B cell (primary cell): ENCODE data around the gene THSD4. TPM values are rescaled to one million over a fixed set of nuclear protein-coding genes. Genes with fewer than 3 reads are reported as not detected.

ENCODE experiments used
- ATAC-seq: fragments of 200-7000 bp; cut with Tn5 transposase; one replicate; pipeline ENCODE4 v1.10.0; 2021; ENCODE audit warnings: low read depth, mild to moderate bottlenecking, moderate number of reproducible peaks, moderate library complexity
- CTCF ChIA-PET: fragments of 350-600 bp; sonication (Branson Sonifier 250); formaldehyde crosslinking; loops from one replicate; lab custom pipeline; 2021; ENCODE audit warnings: antibody characterized with exemption, inconsistent platforms; lab: Charles Lee
- POLR2A ChIA-PET: fragments of 350-600 bp; sonication (Branson Sonifier 250); formaldehyde crosslinking; loops from one replicate; lab custom pipeline; 2021; ENCODE audit warnings: antibody characterized with exemption; lab: Charles Lee
- DNase-seq: peaks from one replicate; pipeline ENCODE4 v3.0.0; 2013
- H2AFZ ChIP-seq: 2 replicates; pipeline ENCODE4 v1.6.1; 2012; ENCODE audit warnings: mild to moderate bottlenecking, low read depth, low read length; ENCODE audit not compliant: insufficient read depth, poor library complexity, severe bottlenecking
- H3K27ac ChIP-seq, 2 donors: 1 replicate in 1 of 2; 2 replicates in 1 of 2; pipeline ENCODE4 v1.5.1; 2012 to 2013; ENCODE audit warnings: low read length in 2 of 2, mild to moderate bottlenecking in 2 of 2, moderate library complexity in 1 of 2
- H3K27me3 ChIP-seq, 4 experiments: fragments of 200-600 bp in 1 of 4; sonication (generic) in 1 of 4; replicated peaks in 1 of 4; 1 replicate in 2 of 4; 2 replicates in 2 of 4; pipeline versions ENCODE4 v1.6.1 to v1.7.0; 2013 to 2016; ENCODE audit warnings: low read length in 3 of 4, mild to moderate bottlenecking in 2 of 4, mixed read lengths in 1 of 4, moderate library complexity in 1 of 4; ENCODE audit not compliant: insufficient read depth in 4 of 4, control insufficient read depth in 3 of 4; ENCODE audit errors: control extremely low read depth in 1 of 4
- H3K36me3 ChIP-seq, 2 experiments: replicated peaks in 1 of 2; 1 replicate in 1 of 2; 2 replicates in 1 of 2; pipeline versions ENCODE4 v1.6.1 to v1.7.1; 2013; ENCODE audit warnings: low read length in 1 of 2; ENCODE audit not compliant: insufficient read depth in 2 of 2, control insufficient read depth in 1 of 2; ENCODE audit errors: control extremely low read depth in 1 of 2, extremely low read depth in 1 of 2
- H3K4me1 ChIP-seq, 2 donors: fragments of 200-600 bp in 1 of 2; sonication (generic) in 1 of 2; 1 replicate in 1 of 2; 2 replicates in 1 of 2; pipeline versions ENCODE4 v1.5.1 to v1.6.1; 2013 to 2017; ENCODE audit warnings: low read length in 2 of 2; ENCODE audit not compliant: control insufficient read depth in 2 of 2, insufficient read depth in 2 of 2
- H3K4me2 ChIP-seq: replicated peaks from 2 replicates; pipeline ENCODE3; 2012; ENCODE audit warnings: mild to moderate bottlenecking, low read depth, low read length; ENCODE audit not compliant: poor library complexity, severe bottlenecking
- H3K4me3 ChIP-seq, 5 experiments: fragments of 200-600 bp in 1 of 5; sonication (generic) in 1 of 5; 1 replicate in 3 of 5; 2 replicates in 2 of 5; pipeline versions ENCODE4 v1.5.1 to v1.7.0; 2011 to 2016; ENCODE audit warnings: low read length in 4 of 5, mild to moderate bottlenecking in 4 of 5, low read depth in 2 of 5, control low read depth in 1 of 5, moderate library complexity in 1 of 5; ENCODE audit not compliant: insufficient read depth in 1 of 5; ENCODE audit errors: control extremely low read depth in 1 of 5, extremely low read depth in 1 of 5
- H3K79me2 ChIP-seq: fragments of 200-600 bp; sonication (generic); one replicate; pipeline ENCODE4 v1.6.0; 2016; ENCODE audit warnings: low read length; ENCODE audit not compliant: control insufficient read depth, insufficient read depth
- H3K9ac ChIP-seq: fragments of 200-600 bp; sonication (generic); 2 replicates; pipeline ENCODE4 v1.6.1; 2017; ENCODE audit warnings: mild to moderate bottlenecking, low read length, moderate library complexity
- H3K9me3 ChIP-seq, 3 donors: one replicate each; pipeline versions ENCODE4 v1.6.1 to v1.7.1; 2013; ENCODE audit warnings: low read length in 2 of 3; ENCODE audit not compliant: control insufficient read depth in 2 of 3, insufficient read depth in 1 of 3; ENCODE audit errors: control extremely low read depth in 1 of 3
- H4K20me1 ChIP-seq: 2 replicates; pipeline ENCODE4 v1.6.0; 2012; ENCODE audit warnings: mild to moderate bottlenecking, low read length; ENCODE audit not compliant: insufficient read depth, control insufficient read depth, poor library complexity, severe bottlenecking
- H3K27ac Mint-ChIP-seq: one replicate; pipeline ENCODE4 v1.8.0; 2021; ENCODE audit warnings: mixed read lengths
- H3K27me3 Mint-ChIP-seq: one replicate; pipeline ENCODE4 v1.8.0; 2021; ENCODE audit warnings: mixed read lengths
- H3K4me1 Mint-ChIP-seq: one replicate; pipeline ENCODE4 v1.8.0; 2021; ENCODE audit warnings: mixed read lengths
- H3K4me3 Mint-ChIP-seq: one replicate; pipeline ENCODE4 v1.8.0; 2021; ENCODE audit warnings: mixed read lengths
- H3K9me3 Mint-ChIP-seq: one replicate; pipeline ENCODE4 v1.8.0; 2022; ENCODE audit warnings: mixed read lengths; ENCODE audit not compliant: insufficient read depth
- CTCF ChIP-seq: fragments of 200-600 bp; IDR thresholded peaks from one replicate; pipeline ENCODE4 v1.8.0; 2022; ENCODE audit warnings: antibody characterized with exemption, mild to moderate bottlenecking
- EZH2 ChIP-seq: IDR thresholded peaks from 2 replicates; pipeline ENCODE4 v1.6.1; 2012; ENCODE audit warnings: borderline replicate concordance, low read depth, mild to moderate bottlenecking, moderate library complexity, low read length; ENCODE audit not compliant: insufficient read depth, poor library complexity, severe bottlenecking
- WGBS: methylation state at CpG from one replicate; pipeline ENCODE4 v1.1.5; 2013; ENCODE audit warnings: missing lambda C conversion rate; ENCODE audit not compliant: insufficient coverage; 5-methylcytosine and 5-hydroxymethylcytosine counted together
- intact Hi-C: fragments of 100-400 bp; cut with micrococcal nuclease; formaldehyde crosslinking; loops from one replicate; pipeline ENCODE4 v1.10.0; 2022
- polyA plus RNA-seq: library from polyadenylated mRNA; depleted of rRNA; stranded (reverse); fragments of >200 nt; gene quantifications from 2 replicates; pipeline ENCODE4 v1.2.3, GENCODE V29; 2012
- total RNA-seq, 2 donors: library from RNA; stranded (reverse); fragments of 120-200 nt in 1 of 2; gene quantifications; 1 replicate in 1 of 2; 2 replicates in 1 of 2; pipeline versions ENCODE4 v1.2.3 to v1.2.4, GENCODE V29; 2013 to 2022

Gene THSD4
- total and polyA plus RNA-seq, 2 donors (not counting 1 experiment from before 2014, with no cell fraction given) = not detected

DNA sequence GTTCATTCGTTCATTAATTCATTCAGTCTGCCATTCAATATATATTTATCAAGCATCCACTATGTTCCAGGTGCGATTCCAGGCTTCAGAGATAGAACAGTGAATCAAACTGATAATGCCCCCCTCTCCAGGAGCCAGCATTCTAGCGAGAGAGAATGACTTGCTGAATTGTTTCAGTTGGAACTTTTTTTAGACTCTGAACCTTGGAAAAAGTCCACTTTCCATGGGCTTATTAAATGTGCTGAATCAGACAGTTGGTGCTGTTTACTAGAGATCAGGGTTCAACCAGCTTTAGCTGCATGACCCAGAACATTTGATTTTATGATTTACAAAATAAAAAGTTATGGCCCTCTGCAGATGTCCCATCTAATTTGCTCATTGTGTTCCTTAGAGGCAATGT is 213.2 kb downstream of the THSD4 start:
- Histone ChIP-seq H3K36me3 (no peaks in the 10 kb centered on the region), H3K27me3 (no peaks in the 10 kb centered on the region), H4K20me1 (no peaks in the 10 kb centered on the region), H3K27ac (no peak overlapping the region), H3K79me2 (no peaks in the 10 kb centered on the region), H3K4me2 (no peak overlapping the region), H3K9me3 (no peaks in the 10 kb centered on the region), H3K9ac (no peak overlapping the region), H2AFZ (no peak overlapping the region), H3K4me3 (no peak overlapping the region), H3K4me1 (no peaks in the 10 kb centered on the region)
- ChIA-PET POLR2A (no interaction called here), CTCF (no interaction called here)
- DNase-seq (no peak), ATAC-seq (no peak)
- Mint-ChIP-seq H3K4me3 (no peak overlapping the region), H3K27me3 (no peaks in the 10 kb centered on the region), H3K4me1 (no peaks in the 10 kb centered on the region), H3K9me3 (no peaks in the 10 kb centered on the region), H3K27ac (no peak overlapping the region)
- WGBS = 72% methylated on average over 2 of the region's 3 CpGs
- TF ChIP-seq EZH2 = no peak
- TF ChIP-seq CTCF = no peak
- intact Hi-C loops = no loop called here

- Histone ChIP-seq H3K27ac (no peak overlapping the region), H3K4me2 (no peak overlapping the region), H2AFZ (no peak overlapping the region), H3K4me3 (no peak overlapping the region), H3K9me3 (no peaks in the 10 kb centered on the region), H3K36me3 (no peaks in the 10 kb centered on the region), H3K79me2 (no peaks in the 10 kb centered on the region), H3K9ac (no peak overlapping the region), H3K27me3 (no peaks in the 10 kb centered on the region), H3K4me1 (no peaks in the 10 kb centered on the region), H4K20me1 (no peaks in the 10 kb centered on the region)
- ATAC-seq = no peak
- Mint-ChIP-seq H3K9me3 (no peaks in the 10 kb centered on the region), H3K4me1 (no peaks in the 10 kb centered on the region), H3K27me3 (no peaks in the 10 kb centered on the region), H3K27ac (no peak overlapping the region), H3K4me3 (no peak overlapping the region)
- CTCF ChIA-PET = no interaction called here
- DNase-seq = no peak
- intact Hi-C loops = no loop called here
- POLR2A ChIA-PET = no interaction called here
- TF ChIP-seq CTCF (no peak), EZH2 (no peak)
- 96% methylated on average over 7 of the region's 8 CpGs for WGBS
Observed at GRCh38 chr15:71329041-71329440, 213.8 kb downstream of the THSD4 start.
